Keratinocyte (primary cell): ENCODE data around the gene FBN1. TPM values are rescaled to one million over a fixed set of nuclear protein-coding genes. Genes with fewer than 3 reads are reported as not detected.

Experiments
- DNase-seq: peaks from one replicate; pipeline ENCODE4 v3.0.0-alpha.2; 2011; ENCODE audit warnings: low read depth, missing footprints, low spot score
- FAIRE-seq: peaks from 2 replicates; lab custom pipeline; 2011; peaks lifted over from hg19 to GRCh38; lab: Jason Lieb, UNC
- H2AFZ ChIP-seq: 2 replicates; pipeline ENCODE4 v1.6.0; 2012; ENCODE audit warnings: low read length, control low read depth, inconsistent platforms; ENCODE audit not compliant: control insufficient read depth
- H3K27ac ChIP-seq: 2 replicates; pipeline ENCODE4 v1.5.1; 2011; ENCODE audit warnings: low read length; ENCODE audit not compliant: control insufficient read depth, insufficient read depth
- H3K27me3 ChIP-seq: 3 replicates; pipeline ENCODE4 v1.6.0; 2011; ENCODE audit warnings: low read length; ENCODE audit not compliant: control insufficient read depth, insufficient read depth; ENCODE audit errors: extremely low read depth
- H3K36me3 ChIP-seq, 2 experiments: 2 replicates in 1 of 2; 3 replicates in 1 of 2; pipeline ENCODE4 v1.5.1; 2011; ENCODE audit warnings: low read length in 2 of 2, mild to moderate bottlenecking in 1 of 2; ENCODE audit not compliant: control insufficient read depth in 2 of 2, insufficient read depth in 2 of 2; ENCODE audit errors: extremely low read depth in 1 of 2
- H3K4me1 ChIP-seq: 3 replicates; pipeline ENCODE4 v1.5.1; 2011; ENCODE audit warnings: low read length; ENCODE audit not compliant: control insufficient read depth, insufficient read depth; ENCODE audit errors: extremely low read depth
- H3K4me2 ChIP-seq: 3 replicates; pipeline ENCODE4 v1.6.0; 2011; ENCODE audit warnings: low read depth, low read length; ENCODE audit not compliant: control insufficient read depth, insufficient read depth; ENCODE audit errors: extremely low read depth
- H3K4me3 ChIP-seq, 3 experiments: fragments of 200-600 bp in 1 of 3; sonication (generic) in 1 of 3; 2 replicates in 2 of 3; 3 replicates in 1 of 3; pipeline ENCODE4 v1.5.1; 2011 to 2016; ENCODE audit warnings: low read length in 3 of 3, mild to moderate bottlenecking in 3 of 3, control low read depth in 2 of 3, inconsistent platforms in 1 of 3, low read depth in 1 of 3, mixed read lengths in 1 of 3, mixed run types in 1 of 3, moderate library complexity in 1 of 3; ENCODE audit not compliant: control insufficient read depth in 2 of 3, insufficient read depth in 2 of 3; ENCODE audit errors: extremely low read depth in 1 of 3
- H3K79me2 ChIP-seq: 2 replicates; pipeline ENCODE4 v1.6.0; 2012; ENCODE audit warnings: low read length; ENCODE audit not compliant: control insufficient read depth, insufficient read depth
- H3K9ac ChIP-seq: 3 replicates; pipeline ENCODE4 v1.6.0; 2011; ENCODE audit warnings: low read length; ENCODE audit not compliant: control insufficient read depth, insufficient read depth; ENCODE audit errors: extremely low read depth
- H3K9me1 ChIP-seq: 3 replicates; pipeline ENCODE4 v1.6.0; 2011; ENCODE audit warnings: low read length; ENCODE audit not compliant: control insufficient read depth, insufficient read depth; ENCODE audit errors: extremely low read depth
- H3K9me3 ChIP-seq: 2 replicates; pipeline ENCODE4 v1.5.1; 2012; ENCODE audit warnings: low read depth, low read length; ENCODE audit not compliant: control insufficient read depth
- H4K20me1 ChIP-seq: 3 replicates; pipeline ENCODE4 v1.6.0; 2011; ENCODE audit warnings: low read length; ENCODE audit not compliant: control insufficient read depth, insufficient read depth; ENCODE audit errors: extremely low read depth
- CTCF ChIP-seq, 3 experiments: IDR thresholded peaks in 1 of 3; conservative IDR thresholded peaks in 1 of 3; optimal IDR thresholded peaks in 1 of 3; 2 replicates in 2 of 3; 3 replicates in 1 of 3; pipeline versions ENCODE3 to v1.5.1; 2011; ENCODE audit warnings: low read length in 3 of 3, mild to moderate bottlenecking in 3 of 3, moderate library complexity in 2 of 3, control low read depth in 1 of 3, inconsistent platforms in 1 of 3; ENCODE audit not compliant: insufficient read depth in 2 of 3; ENCODE audit errors: extremely low read depth in 1 of 3
- EZH2 ChIP-seq: IDR thresholded peaks from one replicate; pipeline ENCODE4 v1.6.1; 2012; ENCODE audit warnings: inconsistent platforms, mild to moderate bottlenecking, low read length, moderate library complexity
- dilution Hi-C: fragments of 300-500 bp; cut with MboI; formaldehyde crosslinking; loops from one replicate; pipeline ENCODE4 v1.7.0; 2020; ENCODE audit warnings: low sequenced_read_pairs; ENCODE audit not compliant: extremely low pct_ligation_motif_present
- polyA plus RNA-seq, 5 experiments: library from polyadenylated mRNA; depleted of rRNA in 3 of 5; stranded (reverse) in 3 of 5; stranded (forward) in 1 of 5; unstranded in 1 of 5; fragments of >200 nt; gene quantifications; 1 replicate in 1 of 5; 2 replicates in 3 of 5; 3 replicates in 1 of 5; pipeline versions ENCODE4 v1.2.1 to v1.2.3, GENCODE V29; 2011 to 2012; ENCODE audit warnings: missing spikeins in 2 of 5, low read depth in 1 of 5, low replicate concordance in 1 of 5

The FBN1 gene
- polyA plus RNA-seq, 1 donor (not counting 4 experiments of a cell fraction or from before 2014, with no cell fraction given) = 3.5 TPM

GRCh38 chr15:48653913-48654670 is 8.6 kb upstream of the FBN1 start:
- no peaks in the 10 kb centered on the region for H3K4me1 ChIP-seq
- H3K36me3 ChIP-seq = no peaks in the 10 kb centered on the region
- H2AFZ ChIP-seq = no peak overlapping the region
- FAIRE-seq (no peak), DNase-seq (no peak)
- dilution Hi-C loops = no loop called here
- no peak overlapping the region for H3K4me2 ChIP-seq
- no peaks in the 10 kb centered on the region for H3K9me1 ChIP-seq
- no peaks in the 10 kb centered on the region for H3K27me3 ChIP-seq
- H3K9me3 ChIP-seq = no peaks in the 10 kb centered on the region
- no peaks in the 10 kb centered on the region for H4K20me1 ChIP-seq
- H3K9ac ChIP-seq = no peak overlapping the region
- no peak overlapping the region for H3K4me3 ChIP-seq
- H3K27ac ChIP-seq = no peak overlapping the region
- no peaks in the 10 kb centered on the region for H3K79me2 ChIP-seq
- TF ChIP-seq CTCF (optimal IDR thresholded peaks at IDR 0.05 in 1 of 3, IDR thresholded peaks at IDR 0.05 in 1 of 3, conservative IDR thresholded peaks at IDR 0.05 in 1 of 3; ENCODE audit: extremely low read depth in 1 of 3, insufficient read depth in 2 of 3, low read length in 3 of 3) (no peak), EZH2 (no peak)

- no peak for FAIRE-seq
- dilution Hi-C loops = no loop called here
- DNase-seq = no peak
Measured at GRCh38 chr15:48653216-48653615, 7.7 kb upstream of the FBN1 start.

More at GRCh38 chr15:48653216-48653615, 7.7 kb upstream of the FBN1 start:
- H3K4me1 ChIP-seq = no peaks in the 10 kb centered on the region
- no peak overlapping the region for H3K9ac ChIP-seq
- H3K9me3 ChIP-seq = no peaks in the 10 kb centered on the region
- no peak overlapping the region for H3K27ac ChIP-seq
- H4K20me1 ChIP-seq = no peaks in the 10 kb centered on the region
- no peaks in the 10 kb centered on the region for H3K79me2 ChIP-seq
- H3K9me1 ChIP-seq = no peaks in the 10 kb centered on the region
- H3K36me3 ChIP-seq = no peaks in the 10 kb centered on the region
- H3K4me2 ChIP-seq = no peak overlapping the region
- H2AFZ ChIP-seq = no peak overlapping the region
- no peak for TF ChIP-seq EZH2
- no peak for TF ChIP-seq CTCF (optimal IDR thresholded peaks at IDR 0.05 in 1 of 3, IDR thresholded peaks at IDR 0.05 in 1 of 3, conservative IDR thresholded peaks at IDR 0.05 in 1 of 3; ENCODE audit: extremely low read depth in 1 of 3, insufficient read depth in 2 of 3, low read length in 3 of 3)
- no peaks in the 10 kb centered on the region for H3K27me3 ChIP-seq
- no peak overlapping the region for H3K4me3 ChIP-seq
